ENCODE data around the gene SLAMF6.

SLAMF6 gene

DNA sequence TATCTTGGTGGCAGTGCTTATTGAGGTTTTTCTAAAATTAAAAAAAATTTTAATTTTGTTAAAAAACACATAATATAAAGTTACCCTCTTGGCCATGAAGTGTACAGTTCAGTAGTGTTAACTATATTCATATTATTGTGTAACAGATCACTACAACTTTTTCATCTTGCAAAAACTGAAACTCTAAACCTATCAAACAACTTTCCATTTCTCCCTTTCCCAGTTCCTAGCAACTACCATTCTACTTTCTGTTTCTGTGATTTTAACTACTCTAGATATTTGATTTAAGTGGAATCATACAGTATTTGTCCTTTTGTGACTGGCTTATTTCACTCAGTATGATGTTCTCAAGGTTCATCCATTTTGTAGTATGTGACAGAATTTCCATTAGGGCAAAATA is 55.5 kb downstream of the SLAMF6 start:
- no peak for TF ChIP-seq ZFX (IDR thresholded peaks at IDR 0.05; ENCODE audit: borderline replicate concordance)
- TF ChIP-seq, protein P1, sequence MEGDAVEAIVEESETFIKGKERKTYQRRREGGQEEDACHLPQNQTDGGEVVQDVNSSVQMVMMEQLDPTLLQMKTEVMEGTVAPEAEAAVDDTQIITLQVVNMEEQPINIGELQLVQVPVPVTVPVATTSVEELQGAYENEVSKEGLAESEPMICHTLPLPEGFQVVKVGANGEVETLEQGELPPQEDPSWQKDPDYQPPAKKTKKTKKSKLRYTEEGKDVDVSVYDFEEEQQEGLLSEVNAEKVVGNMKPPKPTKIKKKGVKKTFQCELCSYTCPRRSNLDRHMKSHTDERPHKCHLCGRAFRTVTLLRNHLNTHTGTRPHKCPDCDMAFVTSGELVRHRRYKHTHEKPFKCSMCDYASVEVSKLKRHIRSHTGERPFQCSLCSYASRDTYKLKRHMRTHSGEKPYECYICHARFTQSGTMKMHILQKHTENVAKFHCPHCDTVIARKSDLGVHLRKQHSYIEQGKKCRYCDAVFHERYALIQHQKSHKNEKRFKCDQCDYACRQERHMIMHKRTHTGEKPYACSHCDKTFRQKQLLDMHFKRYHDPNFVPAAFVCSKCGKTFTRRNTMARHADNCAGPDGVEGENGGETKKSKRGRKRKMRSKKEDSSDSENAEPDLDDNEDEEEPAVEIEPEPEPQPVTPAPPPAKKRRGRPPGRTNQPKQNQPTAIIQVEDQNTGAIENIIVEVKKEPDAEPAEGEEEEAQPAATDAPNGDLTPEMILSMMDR (IDR thresholded peaks at IDR 0.05) = no peak
- H3K27ac ChIP-seq = no peak overlapping the region

DNA sequence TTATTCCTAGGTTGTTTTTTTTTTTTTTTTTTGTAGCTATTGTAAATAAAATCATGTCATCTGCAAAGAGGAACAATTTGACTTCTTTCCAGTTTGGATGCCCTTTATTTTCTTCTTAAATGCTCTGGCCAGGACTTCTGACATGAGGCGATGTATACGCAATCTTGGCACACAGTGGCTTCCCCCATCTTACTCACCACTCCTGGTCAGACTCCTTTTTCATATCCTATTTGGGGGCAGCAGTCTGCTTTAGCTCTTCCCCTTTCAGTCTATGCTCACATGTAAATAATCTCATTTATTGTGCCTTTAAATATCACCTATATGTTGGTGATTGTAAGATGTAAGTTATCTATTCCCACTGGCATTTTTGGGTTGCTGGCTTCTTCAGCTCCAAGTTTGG is 56.1 kb downstream of the SLAMF6 start:
- H3K27ac ChIP-seq = no peak overlapping the region
- TF ChIP-seq ZFX (IDR thresholded peaks at IDR 0.05; ENCODE audit: borderline replicate concordance) = no peak
- TF ChIP-seq, protein P1 (IDR thresholded peaks at IDR 0.05) = no peak

DNA sequence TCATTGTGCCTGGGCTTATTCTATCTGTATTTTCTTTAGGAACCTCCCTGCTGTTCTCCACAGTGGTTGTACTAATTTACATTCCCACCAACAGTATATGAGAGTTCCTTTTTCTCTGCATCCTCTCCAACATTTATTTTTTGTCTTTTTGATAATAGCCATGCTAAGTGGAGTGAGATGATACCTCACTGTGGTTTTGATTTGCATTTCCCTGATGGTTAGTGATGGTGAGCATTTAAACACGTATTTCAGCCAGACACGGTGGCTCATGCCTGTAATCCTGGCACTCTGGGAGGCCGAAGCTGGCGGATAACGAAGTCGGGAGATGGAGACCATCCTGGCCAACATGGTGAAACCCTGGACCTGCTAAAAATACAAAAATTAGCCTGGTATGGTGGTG is 57.9 kb downstream of the SLAMF6 start:
- no peak for TF ChIP-seq ZFX (IDR thresholded peaks at IDR 0.05; ENCODE audit: borderline replicate concordance)
- TF ChIP-seq, protein P1 (IDR thresholded peaks at IDR 0.05) = no peak
- no peak overlapping the region for H3K27ac ChIP-seq

DNA sequence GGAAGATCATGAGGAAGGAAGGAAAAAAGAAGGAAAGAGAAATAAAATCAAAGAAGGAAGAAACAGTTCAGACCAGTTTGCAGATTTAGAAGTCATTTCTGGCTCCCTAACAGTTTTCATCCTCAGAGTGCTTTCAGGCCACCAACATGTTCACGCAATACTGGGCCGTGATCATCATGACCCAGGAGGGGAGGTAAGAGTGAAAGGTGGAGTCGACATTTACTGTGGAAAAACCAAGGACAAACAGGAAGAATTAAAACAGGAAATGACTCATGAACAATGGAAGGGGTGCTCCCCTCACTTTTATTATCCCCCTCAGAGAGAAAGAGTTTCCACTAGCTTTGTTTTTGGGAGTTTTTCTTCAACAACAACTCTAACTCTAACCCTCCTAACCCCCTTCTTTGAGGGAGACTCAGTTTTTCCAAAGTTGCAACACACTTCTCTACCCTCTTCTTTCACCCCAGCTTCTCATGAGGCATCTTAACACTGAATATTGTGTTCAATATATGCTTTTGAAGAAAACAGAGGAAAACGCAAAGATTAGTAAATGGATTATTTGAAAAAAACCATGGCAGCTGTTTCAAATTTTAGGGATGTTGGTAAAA is 62.3 kb downstream of the SLAMF6 start:
- TF ChIP-seq, protein P1 (IDR thresholded peaks at IDR 0.05) = no peak
- TF ChIP-seq ZFX (IDR thresholded peaks at IDR 0.05; ENCODE audit: borderline replicate concordance) = no peak
- no peak overlapping the region for H3K27ac ChIP-seq

DNA sequence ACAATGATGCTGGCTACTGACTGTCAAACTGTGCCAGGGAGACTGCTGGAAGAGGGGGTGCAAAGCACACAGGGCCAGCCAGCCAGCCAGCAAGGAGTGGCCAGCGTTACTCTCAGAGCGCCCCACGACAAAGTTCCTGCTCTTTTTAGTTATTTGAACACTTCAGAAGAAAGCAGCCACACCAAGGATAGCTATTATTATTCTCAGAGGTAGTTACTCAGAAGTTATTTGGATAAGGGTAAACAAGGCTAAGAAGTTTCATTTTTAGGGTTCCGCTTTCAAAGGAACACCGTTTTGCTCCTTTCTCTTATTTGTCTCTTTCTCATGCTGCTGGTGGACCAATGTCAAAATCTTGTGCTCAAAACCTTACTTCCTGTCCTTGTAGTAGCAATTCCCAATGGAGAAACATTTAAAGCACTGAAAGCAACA is 62.8 kb downstream of the SLAMF6 start:
- TF ChIP-seq ZFX (IDR thresholded peaks at IDR 0.05; ENCODE audit: borderline replicate concordance) = no peak
- TF ChIP-seq, protein P1 (IDR thresholded peaks at IDR 0.05) = no peak
- no peak overlapping the region for H3K27ac ChIP-seq

DNA sequence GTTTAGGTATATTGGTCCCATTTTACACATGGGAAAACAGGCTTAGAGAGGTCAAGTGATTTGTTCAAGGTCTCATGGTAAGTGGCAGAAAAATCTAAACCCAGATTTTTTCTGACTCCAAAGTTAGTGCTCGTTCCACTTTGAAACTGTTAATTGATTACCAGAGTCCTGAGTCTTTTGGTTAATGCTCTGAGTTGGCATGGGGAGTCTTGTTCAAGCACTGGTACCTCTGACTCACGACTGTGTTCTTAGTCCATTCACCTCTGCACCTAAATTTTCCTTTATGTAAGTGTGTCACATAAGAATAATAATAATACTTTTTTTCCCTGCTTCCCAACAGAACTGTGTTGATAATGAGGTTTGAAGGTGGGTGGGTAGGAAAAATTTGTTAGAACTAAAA is 63.4 kb downstream of the SLAMF6 start:
- no peak overlapping the region for H3K27ac ChIP-seq
- TF ChIP-seq, protein P1 (IDR thresholded peaks at IDR 0.05) = no peak
- no peak for TF ChIP-seq ZFX (IDR thresholded peaks at IDR 0.05; ENCODE audit: borderline replicate concordance)

DNA sequence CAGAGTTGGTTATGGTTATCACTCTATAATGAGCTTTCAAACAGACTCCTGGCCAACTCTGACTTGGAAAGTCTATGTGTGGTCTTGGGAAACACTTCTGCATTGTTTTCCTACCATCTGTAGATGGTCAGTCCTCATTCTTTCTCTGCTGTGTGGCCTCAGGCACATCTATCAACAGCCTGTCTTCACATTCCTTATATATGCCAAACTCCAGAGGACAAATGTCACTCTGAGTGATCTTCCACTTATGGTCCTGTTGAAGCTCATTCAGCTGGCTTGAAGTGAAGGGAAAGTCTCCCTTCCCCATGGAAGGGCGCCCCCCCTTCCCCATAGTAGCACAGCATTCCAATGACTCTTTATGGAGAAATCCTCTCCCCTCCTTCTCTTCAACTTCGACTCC is 64.0 kb downstream of the SLAMF6 start:
- H3K27ac ChIP-seq = no peak overlapping the region
- TF ChIP-seq ZFX (IDR thresholded peaks at IDR 0.05; ENCODE audit: borderline replicate concordance) = no peak
- TF ChIP-seq, protein P1 (IDR thresholded peaks at IDR 0.05) = no peak

Measured in 22Rv1 (cell line).